K562 (cell line): ENCODE results near the gene LBHD2. TPM values are rescaled to one million over a fixed set of nuclear protein-coding genes. Genes with fewer than 3 reads are reported as not detected.
A peak's percentile ranks its signal among the peaks of the same experiment; 100 is the strongest.

Experiments used
- ATAC-seq: fragments of 200-7000 bp; cut with Tn5 transposase; 3 replicates; pipeline ENCODE4 v1.9.1; 2020; ENCODE audit warnings: moderate library complexity
- BruUV-seq: library from RNA; stranded (reverse); fragments of 400-500 nt; replicated peaks from 2 replicates; lab custom pipeline; 2021; lab: Mats Ljungman, UMichigan
- CTCF ChIA-PET: fragments of 300-600 bp; formaldehyde crosslinking; extraction: SDS; loops from one replicate; lab custom pipeline; 2021; ENCODE audit warnings: low intra/inter-chr PET ratio; lab: Yijun Ruan, JAX
- POLR2A ChIA-PET: fragments of 300-600, 350-650 bp; sonication (Branson Sonifier 250); formaldehyde crosslinking; extraction: SDS; loops from one replicate; lab custom pipeline; 2021; ENCODE audit warnings: antibody characterized with exemption, inconsistent platforms; lab: Yijun Ruan, JAX
- DNase-seq, 4 experiments: peaks; one replicate each; pipeline versions ENCODE4 v3.0.0 to v3.0.0-alpha.2; 2011 to 2018; ENCODE audit warnings: low spot score in 3 of 4, mixed read lengths in 3 of 4; ENCODE audit errors: extremely low read depth in 1 of 4
- FAIRE-seq: peaks from 2 replicates; lab custom pipeline; 2011; peaks lifted over from hg19 to GRCh38; lab: Jason Lieb, UNC
- H2AFZ ChIP-seq: 2 replicates; pipeline ENCODE4 v1.6.0; 2011; ENCODE audit warnings: low read depth, low read length, control low read depth, inconsistent platforms
- H3K27ac ChIP-seq: fragments of 200-600 bp; 3 replicates; pipeline ENCODE4 v1.8.0; 2011; ENCODE audit warnings: low read depth, mild to moderate bottlenecking, control low read depth, inconsistent platforms, low read length, moderate library complexity, mixed read lengths; ENCODE audit errors: extremely low read depth
- H3K27me3 ChIP-seq, 2 experiments: fragments of 300-600 bp in 1 of 2; 2 replicates in 1 of 2; 3 replicates in 1 of 2; pipeline versions ENCODE4 v1.6.0 to v1.8.0; 2011; ENCODE audit warnings: inconsistent platforms in 2 of 2, low read length in 2 of 2, mild to moderate bottlenecking in 1 of 2, mixed read lengths in 1 of 2, moderate library complexity in 1 of 2; ENCODE audit not compliant: control insufficient read depth in 2 of 2, insufficient read depth in 2 of 2
- H3K36me3 ChIP-seq: fragments of 300-600 bp; 3 replicates; pipeline ENCODE4 v1.8.0; 2011; ENCODE audit warnings: mild to moderate bottlenecking, low read length, inconsistent platforms; ENCODE audit not compliant: control insufficient read depth, insufficient read depth
- H3K4me1 ChIP-seq, 2 experiments: fragments of 200-600 bp in 1 of 2; replicated peaks in 1 of 2; 2 replicates in 1 of 2; 3 replicates in 1 of 2; pipeline versions ENCODE4 v1.5.1 to v1.8.0; 2011; ENCODE audit warnings: inconsistent platforms in 2 of 2, low read length in 2 of 2, mild to moderate bottlenecking in 1 of 2, mixed read lengths in 1 of 2, moderate library complexity in 1 of 2; ENCODE audit not compliant: control insufficient read depth in 2 of 2, insufficient read depth in 2 of 2
- H3K4me2 ChIP-seq: 2 replicates; pipeline ENCODE4 v1.6.1; 2011; ENCODE audit warnings: low read length, control low read depth, inconsistent platforms, mixed read lengths; ENCODE audit not compliant: insufficient read depth
- H3K4me3 ChIP-seq: fragments of 200-600 bp; sonication (generic), shearing (Covaris generic); 2 replicates; pipeline ENCODE4 v1.5.1; 2016; ENCODE audit warnings: control low read depth, inconsistent platforms
- H3K79me2 ChIP-seq: fragments of 200-600 bp; 3 replicates; pipeline ENCODE4 v1.8.0; 2011; ENCODE audit warnings: low read length, inconsistent platforms; ENCODE audit not compliant: control insufficient read depth, insufficient read depth
- H3K9ac ChIP-seq, 2 experiments: 2 replicates each; pipeline versions ENCODE4 v1.6.0 to v1.6.1; 2011; ENCODE audit warnings: low read depth in 2 of 2, low read length in 2 of 2, control low read depth in 1 of 2, inconsistent platforms in 1 of 2, mild to moderate bottlenecking in 1 of 2, mixed read lengths in 1 of 2; ENCODE audit not compliant: insufficient read depth in 1 of 2
- H3K9me1 ChIP-seq: one replicate; pipeline ENCODE4 v1.6.0; 2011; ENCODE audit warnings: inconsistent platforms, mild to moderate bottlenecking, low read length, moderate library complexity; ENCODE audit not compliant: control insufficient read depth, insufficient read depth
- H3K9me3 ChIP-seq: replicated peaks from 2 replicates; pipeline ENCODE4 v1.5.1; 2011; ENCODE audit warnings: low read depth, low read length, inconsistent platforms; ENCODE audit not compliant: control insufficient read depth, insufficient read depth
- H4K20me1 ChIP-seq: replicated peaks from 2 replicates; pipeline ENCODE4 v1.6.1; 2011; ENCODE audit warnings: low read length, inconsistent platforms, mixed read lengths; ENCODE audit not compliant: control insufficient read depth, insufficient read depth
- CCNT2 ChIP-seq: IDR thresholded peaks from 2 replicates; pipeline ENCODE4 v1.6.1; 2011; ENCODE audit warnings: borderline replicate concordance, low read depth, mild to moderate bottlenecking, moderate library complexity, mixed read lengths, low read length; ENCODE audit not compliant: insufficient read length; ENCODE audit errors: extremely low read depth
- DDX20 ChIP-seq: fragments of 450-650 bp; IDR thresholded peaks from 2 replicates; pipeline ENCODE4 v1.6.1; 2016; ENCODE audit warnings: missing genetic modification characterization, low read depth, mild to moderate bottlenecking, missing compliant biosample characterization, moderate library complexity
- MIER1 ChIP-seq: fragments of 450-650 bp; IDR thresholded peaks from 2 replicates; pipeline ENCODE4 v1.6.1; 2016; ENCODE audit warnings: antibody characterized with exemption, mild to moderate bottlenecking, low read depth
- MTA1 ChIP-seq: fragments of 450-650 bp; IDR thresholded peaks from 2 replicates; pipeline ENCODE4 v1.6.1; 2017; ENCODE audit warnings: borderline replicate concordance
- NFRKB ChIP-seq: fragments of 450-650 bp; IDR thresholded peaks from 2 replicates; pipeline ENCODE4 v1.6.1; 2016; ENCODE audit warnings: low read depth
- NR3C1 ChIP-seq: sonication (generic); formaldehyde crosslinking; IDR thresholded peaks from 2 replicates; pipeline ENCODE4 v1.8.1; 2022; ENCODE audit warnings: missing genetic modification reagents
- OTX1 ChIP-seq: fragments of 450-650 bp; formaldehyde crosslinking; IDR thresholded peaks from 2 replicates; pipeline ENCODE4 v1.4.0; 2022; ENCODE audit warnings: mild to moderate bottlenecking
- ZBED1 ChIP-seq: IDR thresholded peaks from 2 replicates; pipeline ENCODE4 v1.6.1; 2014
- ZNF3 ChIP-seq: fragments of 250-450 bp; sonication (Bioruptor Pico); IDR thresholded peaks from 2 replicates; pipeline ENCODE4 v1.5.0; 2021; ENCODE audit warnings: mild to moderate bottlenecking, moderate library complexity
- WGBS: fragments of 100-300 bp; shearing (Covaris generic); methylation state at CpG from one replicate; pipeline ENCODE4 v1.1.6; 2016; ENCODE audit warnings: low coverage, mixed read lengths; ENCODE audit not compliant: insufficient coverage; ENCODE audit errors: missing lambda C conversion rate; 5-methylcytosine and 5-hydroxymethylcytosine counted together
- in situ Hi-C: fragments of 300-500 bp; cut with MboI; formaldehyde crosslinking; loops from 4 replicates; pipeline ENCODE4 v1.15.0; 2018; ENCODE audit warnings: inconsistent platforms, mixed read lengths
- intact Hi-C: fragments of 100-400 bp; cut with micrococcal nuclease; formaldehyde crosslinking; loops from 2 replicates; pipeline ENCODE4 v1.14.2; 2022
- polyA plus RNA-seq, 8 experiments: library from polyadenylated mRNA; depleted of rRNA in 4 of 8; stranded (reverse) in 5 of 8; unstranded in 3 of 8; fragments of >200 nt; fragmentation: Nextera tagmentation in 2 of 8; fragmentation: Illumina TruSeq in 1 of 8; extraction: Ambion mirVana in 2 of 8; extraction: Trizol in 1 of 8; gene quantifications; 2 replicates each; pipeline versions ENCODE4 v1.2.1 to v1.2.3, GENCODE V29; 2011 to 2014; ENCODE audit warnings: inconsistent platforms in 1 of 8, missing spikeins in 1 of 8
- total RNA-seq, 7 experiments: library from RNA; depleted of rRNA in 6 of 7; stranded (reverse); fragments of >200 nt in 6 of 7; fragmentation: Illumina TruSeq in 2 of 7; extraction: Trizol in 2 of 7; gene quantifications; 2 replicates each; pipeline versions ENCODE4 v1.2.1 to v1.2.3, GENCODE V29; 2011 to 2021; ENCODE audit warnings: low replicate concordance in 1 of 7
- TF ChIP-seq, protein P1 (sequence below): sonication (generic); formaldehyde crosslinking; IDR thresholded peaks from 2 replicates; pipeline ENCODE4 v1.8.0; 2022; ENCODE audit warnings: mild to moderate bottlenecking, missing genetic modification reagents, borderline replicate concordance
- TF ChIP-seq, protein P2 (sequence below): sonication (generic); formaldehyde crosslinking; IDR thresholded peaks from 2 replicates; pipeline ENCODE4 v1.8.0; 2022; ENCODE audit warnings: mild to moderate bottlenecking, missing genetic modification reagents
- TF ChIP-seq, protein P3 (sequence below): sonication (generic); formaldehyde crosslinking; IDR thresholded peaks from 2 replicates; pipeline ENCODE4 v1.8.0; 2022; ENCODE audit warnings: mild to moderate bottlenecking, missing genetic modification reagents

The LBHD2 gene
- total and polyA plus RNA-seq, 9 of the 15 experiments (the other 6 are each of a cell fraction or from before 2014, with no cell fraction given), result not detected

DNA sequence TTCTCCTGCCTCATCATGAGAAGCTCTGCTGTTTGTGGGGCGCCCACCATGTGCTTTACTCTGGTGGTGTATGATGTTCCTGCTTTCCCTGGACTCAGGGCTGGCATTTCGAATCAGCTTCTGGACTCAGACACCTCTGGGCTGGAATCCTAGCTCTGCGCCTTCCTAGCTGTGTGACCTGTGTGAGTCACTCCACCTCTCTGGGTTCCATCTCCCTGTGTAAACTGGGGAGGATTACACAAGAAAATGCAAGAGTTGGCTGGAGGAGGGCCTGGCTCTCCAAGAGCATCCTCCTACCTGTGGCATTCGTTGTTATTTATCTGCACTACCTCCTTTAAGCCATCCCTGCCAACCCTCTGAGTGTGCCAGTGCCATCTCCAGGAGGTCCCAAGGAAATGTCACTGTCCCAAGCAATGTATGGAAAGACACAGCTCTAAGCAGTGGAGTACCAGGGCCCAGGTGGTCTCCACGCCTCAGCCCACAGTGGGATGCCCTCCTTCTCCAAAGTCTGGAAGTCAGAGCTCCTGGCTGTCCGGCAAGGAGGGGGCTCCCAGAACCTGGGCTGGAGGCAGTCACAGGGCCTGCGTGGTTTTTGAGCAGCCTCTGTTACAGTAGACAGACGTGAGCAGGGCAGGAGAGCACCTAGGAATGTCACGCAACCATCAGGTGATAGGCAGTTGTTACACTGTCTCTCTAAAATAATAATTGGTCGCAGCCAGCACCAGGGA lies 32.0 kb downstream of the LBHD2 start:
- Histone ChIP-seq H3K4me3 (no peak overlapping the region), H4K20me1 (no peaks in the 10 kb centered on the region), H3K9ac (peak overlapping the region; percentile 18 to 81; a peak in 1 of 4 replicates), H3K79me2 (no peaks in the 10 kb centered on the region; the same call in 2 of the 3 replicates), H3K9me1 (no peaks in the 10 kb centered on the region), H2AFZ (peak overlapping the region; percentile 79), H3K9me3 (no peaks in the 10 kb centered on the region), H3K27ac (peak overlapping the region; percentile 73), H3K4me1 (peaks cover 51 to 83% of the 10 kb centered on the region in 2 experiments), H3K27me3 (no peaks in the 10 kb centered on the region), H3K4me2 (no peak overlapping the region), H3K36me3 (no peaks in the 10 kb centered on the region)
- ATAC-seq (no peak), FAIRE-seq (peak; percentile 55), DNase-seq (no peak)
- ChIA-PET CTCF (no interaction called here), POLR2A (interaction anchor here (1.0 kb wide), 1 partner anchor 11 kb away, joined by 4 read pairs; no protein-coding TSS in a partner anchor)
- WGBS, result 74% methylated on average over 8 of the region's 10 CpGs
- BruUV-seq, result no TSS peak
- intact Hi-C loops (no loop called here), in situ Hi-C loops (no loop called here)
- no peak for TF ChIP-seq ZNF3 (CRISPR knock-in tag)
- TF ChIP-seq, protein P1, sequence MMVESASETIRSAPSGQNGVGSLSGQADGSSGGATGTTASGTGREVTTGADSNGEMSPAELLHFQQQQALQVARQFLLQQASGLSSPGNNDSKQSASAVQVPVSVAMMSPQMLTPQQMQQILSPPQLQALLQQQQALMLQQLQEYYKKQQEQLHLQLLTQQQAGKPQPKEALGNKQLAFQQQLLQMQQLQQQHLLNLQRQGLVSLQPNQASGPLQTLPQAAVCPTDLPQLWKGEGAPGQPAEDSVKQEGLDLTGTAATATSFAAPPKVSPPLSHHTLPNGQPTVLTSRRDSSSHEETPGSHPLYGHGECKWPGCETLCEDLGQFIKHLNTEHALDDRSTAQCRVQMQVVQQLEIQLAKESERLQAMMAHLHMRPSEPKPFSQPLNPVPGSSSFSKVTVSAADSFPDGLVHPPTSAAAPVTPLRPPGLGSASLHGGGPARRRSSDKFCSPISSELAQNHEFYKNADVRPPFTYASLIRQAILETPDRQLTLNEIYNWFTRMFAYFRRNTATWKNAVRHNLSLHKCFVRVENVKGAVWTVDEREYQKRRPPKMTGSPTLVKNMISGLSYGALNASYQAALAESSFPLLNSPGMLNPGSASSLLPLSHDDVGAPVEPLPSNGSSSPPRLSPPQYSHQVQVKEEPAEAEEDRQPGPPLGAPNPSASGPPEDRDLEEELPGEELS (CRISPR knock-in tag), result no peak
- no peak for TF ChIP-seq CCNT2
- TF ChIP-seq OTX1 (CRISPR knock-in tag), result no peak
- TF ChIP-seq, protein P2, sequence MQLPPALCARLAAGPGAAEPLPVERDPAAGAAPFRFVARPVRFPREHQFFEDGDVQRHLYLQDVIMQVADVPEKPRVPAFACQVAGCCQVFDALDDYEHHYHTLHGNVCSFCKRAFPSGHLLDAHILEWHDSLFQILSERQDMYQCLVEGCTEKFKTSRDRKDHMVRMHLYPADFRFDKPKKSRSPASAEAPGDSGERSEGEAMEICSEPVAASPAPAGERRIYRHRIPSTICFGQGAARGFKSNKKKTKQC (CRISPR knock-in tag), result no peak
- TF ChIP-seq MTA1, result no peak
- no peak for TF ChIP-seq MIER1
- no peak for TF ChIP-seq NFRKB
- TF ChIP-seq ZBED1, result no peak
- TF ChIP-seq, protein P3, sequence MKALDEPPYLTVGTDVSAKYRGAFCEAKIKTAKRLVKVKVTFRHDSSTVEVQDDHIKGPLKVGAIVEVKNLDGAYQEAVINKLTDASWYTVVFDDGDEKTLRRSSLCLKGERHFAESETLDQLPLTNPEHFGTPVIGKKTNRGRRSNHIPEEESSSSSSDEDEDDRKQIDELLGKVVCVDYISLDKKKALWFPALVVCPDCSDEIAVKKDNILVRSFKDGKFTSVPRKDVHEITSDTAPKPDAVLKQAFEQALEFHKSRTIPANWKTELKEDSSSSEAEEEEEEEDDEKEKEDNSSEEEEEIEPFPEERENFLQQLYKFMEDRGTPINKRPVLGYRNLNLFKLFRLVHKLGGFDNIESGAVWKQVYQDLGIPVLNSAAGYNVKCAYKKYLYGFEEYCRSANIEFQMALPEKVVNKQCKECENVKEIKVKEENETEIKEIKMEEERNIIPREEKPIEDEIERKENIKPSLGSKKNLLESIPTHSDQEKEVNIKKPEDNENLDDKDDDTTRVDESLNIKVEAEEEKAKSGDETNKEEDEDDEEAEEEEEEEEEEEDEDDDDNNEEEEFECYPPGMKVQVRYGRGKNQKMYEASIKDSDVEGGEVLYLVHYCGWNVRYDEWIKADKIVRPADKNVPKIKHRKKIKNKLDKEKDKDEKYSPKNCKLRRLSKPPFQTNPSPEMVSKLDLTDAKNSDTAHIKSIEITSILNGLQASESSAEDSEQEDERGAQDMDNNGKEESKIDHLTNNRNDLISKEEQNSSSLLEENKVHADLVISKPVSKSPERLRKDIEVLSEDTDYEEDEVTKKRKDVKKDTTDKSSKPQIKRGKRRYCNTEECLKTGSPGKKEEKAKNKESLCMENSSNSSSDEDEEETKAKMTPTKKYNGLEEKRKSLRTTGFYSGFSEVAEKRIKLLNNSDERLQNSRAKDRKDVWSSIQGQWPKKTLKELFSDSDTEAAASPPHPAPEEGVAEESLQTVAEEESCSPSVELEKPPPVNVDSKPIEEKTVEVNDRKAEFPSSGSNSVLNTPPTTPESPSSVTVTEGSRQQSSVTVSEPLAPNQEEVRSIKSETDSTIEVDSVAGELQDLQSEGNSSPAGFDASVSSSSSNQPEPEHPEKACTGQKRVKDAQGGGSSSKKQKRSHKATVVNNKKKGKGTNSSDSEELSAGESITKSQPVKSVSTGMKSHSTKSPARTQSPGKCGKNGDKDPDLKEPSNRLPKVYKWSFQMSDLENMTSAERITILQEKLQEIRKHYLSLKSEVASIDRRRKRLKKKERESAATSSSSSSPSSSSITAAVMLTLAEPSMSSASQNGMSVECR (CRISPR knock-in tag), result no peak
- TF ChIP-seq DDX20 (tag), result no peak
- no peak for TF ChIP-seq NR3C1
